HL-60 (cell line): ENCODE measurements around the gene GPS1.

ENCODE experiments used
- DNase-seq, 2 experiments: peaks; one replicate each; pipeline ENCODE4 v3.0.0-alpha.2; 2010 to 2020; ENCODE audit warnings: low read depth in 1 of 2, low spot score in 1 of 2
- H3K27ac ChIP-seq: fragments of 250-450 bp; sonication (Bioruptor Pico); replicated peaks from 2 replicates; pipeline ENCODE4 v1.5.1; 2020; ENCODE audit warnings: mild to moderate bottlenecking, moderate library complexity
- H3K27me3 ChIP-seq: fragments of 250-450 bp; sonication (Bioruptor Pico); 2 replicates; pipeline ENCODE4 v1.5.1; 2021; ENCODE audit warnings: mild to moderate bottlenecking, moderate library complexity; ENCODE audit not compliant: insufficient read depth, poor library complexity, severe bottlenecking
- H3K4me3 ChIP-seq: replicated peaks from 2 replicates; pipeline ENCODE4 v1.5.1; 2011; ENCODE audit warnings: mild to moderate bottlenecking, control low read depth, low read length; ENCODE audit not compliant: insufficient read depth
- CTCF ChIP-seq: IDR thresholded peaks from one replicate; pipeline ENCODE4 v1.5.1; 2011; ENCODE audit warnings: low read length, control low read depth, inconsistent platforms; ENCODE audit not compliant: insufficient read depth
- GABPA ChIP-seq: IDR thresholded peaks from 2 replicates; pipeline ENCODE4 v1.6.1; 2012; ENCODE audit warnings: low read depth
- POLR2AphosphoS5 ChIP-seq: IDR thresholded peaks from 2 replicates; pipeline ENCODE4 v1.6.1; 2012; ENCODE audit warnings: low read depth
- REST ChIP-seq: IDR thresholded peaks from 2 replicates; pipeline ENCODE4 v1.6.1; 2012; ENCODE audit warnings: low read depth; ENCODE audit not compliant: insufficient replicate concordance
- SPI1 ChIP-seq: IDR thresholded peaks from 2 replicates; pipeline ENCODE4 v1.6.1; 2012; ENCODE audit warnings: low read depth, mild to moderate bottlenecking, borderline replicate concordance

Gene GPS1

GRCh38 chr17:82064433-82065192 is 12.9 kb downstream of the GPS1 start:
- TF ChIP-seq GABPA (no peak), POLR2AphosphoS5 (no peak), REST (no peak), SPI1 (no peak), CTCF (no peak)
- no peak for DNase-seq
- Histone ChIP-seq H3K27ac (peak overlapping the region; percentile 76), H3K27me3 (no peaks in the 10 kb centered on the region), H3K4me3 (peak overlapping the region; percentile 96)

GRCh38 chr17:82065193-82065637 is 13.5 kb downstream of the GPS1 start:
- no peak for TF ChIP-seq CTCF
- no peak for TF ChIP-seq POLR2AphosphoS5
- TF ChIP-seq SPI1 = no peak
- no peak for TF ChIP-seq GABPA
- no peak for TF ChIP-seq REST
- DNase-seq = no peak
- H3K4me3 ChIP-seq = peak overlapping the region; percentile 96
- no peaks in the 10 kb centered on the region for H3K27me3 ChIP-seq
- peak overlapping the region; percentile 76 for H3K27ac ChIP-seq

GRCh38 chr17:82065638-82066303 is 14.1 kb downstream of the GPS1 start, which contains the start of gene DUS1L:
DUS1L (minus strand) TSS chr17:82065804; CDS start chr17:82065059, 745 bp downstream.
- TF ChIP-seq GABPA = peak; percentile 96
- no peak for TF ChIP-seq SPI1
- TF ChIP-seq CTCF = no peak
- peak; percentile 71 for TF ChIP-seq POLR2AphosphoS5
- no peak for TF ChIP-seq REST
- peak within 1 kb of the TSS; percentile 76 for H3K27ac ChIP-seq

More at GRCh38 chr17:82065638-82066303, 14.1 kb downstream of the GPS1 start, which contains the start of gene DUS1L:
- Histone ChIP-seq H3K4me3 (peak within 1 kb of the TSS; percentile 96), H3K27me3 (no peaks in the 10 kb centered on the region)
- DNase-seq = peak in 1 of 2 experiments; percentile 50
